VCaP (cell line): ENCODE results near the gene SORCS3.

Experiments used
- H3K27ac ChIP-seq: fragments of 450-650 bp; 2 replicates; pipeline ENCODE4 v1.5.1; 2017
- CTCF ChIP-seq: fragments of 450-650 bp; conservative IDR thresholded peaks from 2 replicates; pipeline ENCODE4 v1.5.1; 2017; ENCODE audit warnings: mild to moderate bottlenecking, moderate library complexity

SORCS3 gene

DNA sequence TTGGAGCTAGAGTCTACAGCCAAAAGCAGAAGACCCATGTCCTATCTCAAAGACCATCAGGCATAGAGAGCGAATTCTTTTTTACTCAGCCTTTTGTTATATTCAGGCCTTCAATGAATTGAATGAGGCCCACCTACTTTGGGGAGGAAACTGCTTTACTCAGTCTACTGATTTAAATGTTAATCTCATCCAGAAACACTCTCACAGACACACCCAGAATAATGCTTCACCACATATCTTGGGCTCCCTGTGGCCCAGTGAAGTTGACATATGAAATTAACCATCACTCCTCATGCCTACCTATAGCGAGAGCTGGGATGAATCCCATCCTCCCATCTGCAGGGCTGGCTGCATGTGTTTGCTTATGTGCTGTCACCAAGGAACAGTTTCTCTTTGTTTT, 26.0 kb upstream of the SORCS3 start:
- no peak overlapping the region for H3K27ac ChIP-seq
- no peak for TF ChIP-seq CTCF

GRCh38 chr10:104617831-104618230, 23.3 kb upstream of the SORCS3 start:
- H3K27ac ChIP-seq = no peak overlapping the region

GRCh38 chr10:104622175-104622574, 18.9 kb upstream of the SORCS3 start:
- H3K27ac ChIP-seq = no peak overlapping the region
- TF ChIP-seq CTCF = no peak

More at GRCh38 chr10:104617831-104618230, 23.3 kb upstream of the SORCS3 start:
- no peak for TF ChIP-seq CTCF

DNA sequence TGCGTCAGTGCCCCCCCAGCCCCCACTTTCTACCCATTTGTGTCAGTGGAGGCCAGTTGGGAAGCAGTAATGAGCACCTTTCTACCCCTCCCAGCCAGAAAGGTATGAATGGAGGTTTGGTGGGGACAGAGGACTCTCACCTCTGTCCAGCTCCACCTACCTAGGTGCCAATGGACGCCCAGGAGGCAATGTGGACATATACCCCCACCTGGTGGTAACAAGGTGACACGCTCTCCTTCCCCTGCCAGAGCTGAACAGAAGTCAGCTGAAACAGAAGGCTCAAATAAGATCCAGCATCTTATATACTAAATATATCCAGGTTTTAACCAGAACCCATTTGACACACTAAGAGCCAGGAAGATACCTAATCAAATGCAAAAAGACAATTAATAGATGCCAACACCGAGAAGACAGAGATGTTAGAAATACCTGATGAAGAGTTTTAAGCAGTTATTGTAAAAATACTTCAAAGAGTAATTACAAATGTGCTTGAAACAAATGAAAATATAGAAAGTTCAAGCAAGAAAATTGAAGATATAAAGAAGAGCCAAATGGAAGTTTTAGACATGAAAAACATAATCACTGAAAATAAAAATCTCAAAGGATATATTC, 18.4 kb upstream of the SORCS3 start:
- TF ChIP-seq CTCF = peak; percentile 87
- no peak overlapping the region for H3K27ac ChIP-seq

DNA sequence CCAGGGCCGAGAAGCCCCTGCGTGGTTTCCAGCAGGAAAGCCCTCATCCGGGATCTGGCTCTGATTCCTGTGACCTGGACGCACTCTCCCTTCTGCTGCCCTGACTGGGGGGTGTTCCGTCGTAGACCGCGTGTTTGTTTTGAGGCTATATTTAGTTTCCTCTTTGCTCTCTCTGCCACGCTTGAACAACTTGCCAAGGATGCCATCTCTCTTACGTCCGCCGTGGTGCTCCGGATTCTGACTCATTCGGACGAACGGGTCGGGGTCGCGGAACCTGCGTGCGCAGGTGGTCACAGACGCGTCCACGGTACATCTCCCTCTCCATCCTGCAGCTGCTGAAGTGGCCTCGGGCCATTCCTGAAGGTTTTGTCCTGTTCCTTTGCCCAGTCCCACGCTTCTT, 10.4 kb upstream of the SORCS3 start:
- no peak for TF ChIP-seq CTCF
- no peak overlapping the region for H3K27ac ChIP-seq

- TF ChIP-seq CTCF = no peak
- H3K27ac ChIP-seq = no peak overlapping the region
Measured at GRCh38 chr10:104631946-104632345, 9.1 kb upstream of the SORCS3 start.

GRCh38 chr10:104638861-104639589, 2.1 kb upstream of the SORCS3 start:
- no peak for TF ChIP-seq CTCF
- no peak overlapping the region for H3K27ac ChIP-seq
